Hematopoietic multipotent progenitor cell treated with erythropoietin and hydrocortisone succinate and interleukin-3 and kit ligand, for 4 days (in vitro differentiated cells): ENCODE data around the gene COL4A2.

Experiments used
- DNase-seq: peaks from one replicate; pipeline ENCODE4 v3.0.0-alpha.2; 2015

COL4A2 gene

DNA sequence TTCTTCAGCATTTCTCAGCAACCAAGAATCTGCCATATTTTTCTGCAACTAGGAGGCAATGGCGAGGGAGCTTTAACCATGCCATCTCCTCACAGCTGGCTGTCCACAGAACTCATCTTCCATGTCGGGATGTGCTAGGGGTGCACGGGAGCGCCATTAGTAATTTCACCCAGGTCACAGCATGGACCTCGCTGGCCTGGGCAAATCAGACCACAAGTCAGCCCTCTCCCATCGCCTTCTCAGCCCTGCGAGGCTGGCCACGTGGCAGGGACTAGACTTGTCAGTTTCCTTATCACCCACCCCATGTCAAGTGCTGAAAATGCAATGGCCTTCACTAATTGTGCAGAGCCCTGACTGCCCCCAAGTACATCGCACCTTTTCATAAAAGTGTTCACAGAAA is 15.8 kb upstream of the COL4A2 start:
- DNase-seq, result no peak

DNA sequence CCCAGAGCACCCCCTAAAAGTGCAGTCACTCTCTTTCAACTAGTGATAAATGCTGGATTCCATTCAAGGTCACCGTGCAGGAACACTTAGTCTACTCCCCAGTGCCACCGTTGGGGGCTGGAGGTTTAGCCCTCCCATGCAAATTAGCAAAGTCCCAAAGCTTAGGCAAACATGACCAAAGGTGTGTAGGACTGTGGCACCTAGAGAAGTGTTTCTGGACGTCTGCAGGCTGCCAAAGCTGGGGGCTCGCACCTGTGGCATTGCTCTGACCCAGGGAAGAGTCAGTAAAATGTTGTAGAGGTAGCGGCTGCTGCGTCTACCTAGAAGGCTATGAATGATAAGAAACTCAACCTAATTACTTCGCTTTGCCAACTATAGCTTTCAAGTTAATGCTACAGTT is 14.0 kb upstream of the COL4A2 start:
- DNase-seq, result no peak

GRCh38 chr13:110293649-110294048 is 13.4 kb upstream of the COL4A2 start:
- no peak for DNase-seq

GRCh38 chr13:110294146-110294545 is 12.9 kb upstream of the COL4A2 start:
- DNase-seq, result no peak

DNA sequence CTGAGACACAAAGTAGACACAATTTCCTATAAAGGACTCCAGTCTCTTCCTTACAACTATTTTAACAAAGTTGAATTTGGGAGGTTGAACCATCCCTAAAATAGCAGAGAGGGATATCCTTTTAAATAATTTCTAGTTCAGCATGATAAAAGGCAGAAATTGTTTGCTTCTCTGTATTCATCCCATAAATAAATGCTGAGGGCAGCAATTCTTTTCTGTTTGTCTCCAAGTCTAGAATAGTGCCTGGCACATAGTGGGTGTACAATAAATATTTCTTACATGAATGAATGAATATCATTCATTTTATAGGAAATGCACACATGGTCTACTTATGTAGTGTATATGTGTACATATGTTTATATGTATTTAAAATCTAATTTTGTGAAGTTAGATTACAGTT is 12.5 kb upstream of the COL4A2 start:
- DNase-seq, result no peak

DNA sequence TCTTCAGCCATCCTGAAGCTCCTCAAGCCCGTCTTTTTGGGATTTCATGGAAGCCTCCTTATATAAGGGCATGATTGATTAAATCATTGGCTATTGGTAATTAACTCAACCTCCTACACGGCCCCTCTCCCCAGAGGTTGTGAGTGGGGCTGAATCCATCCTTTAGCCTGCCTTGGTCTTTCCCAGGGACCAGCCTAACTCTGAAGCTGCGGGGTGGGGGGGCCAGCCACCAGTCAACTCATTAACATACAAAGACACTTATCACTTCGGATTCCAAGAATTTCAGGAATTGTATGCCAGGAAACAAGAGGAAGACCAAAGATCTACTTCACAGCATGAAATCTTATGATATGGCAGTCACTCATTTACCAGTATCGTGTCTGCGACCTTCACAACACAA is 10.1 kb upstream of the COL4A2 start:
- DNase-seq, result no peak

GRCh38 chr13:110297766-110298504 is 9.1 kb upstream of the COL4A2 start:
- DNase-seq, result peak; percentile 9

- DNase-seq, result peak; percentile 35
These were observed 8.4 kb upstream of the COL4A2 start for GRCh38 chr13:110298505-110299282.

DNA sequence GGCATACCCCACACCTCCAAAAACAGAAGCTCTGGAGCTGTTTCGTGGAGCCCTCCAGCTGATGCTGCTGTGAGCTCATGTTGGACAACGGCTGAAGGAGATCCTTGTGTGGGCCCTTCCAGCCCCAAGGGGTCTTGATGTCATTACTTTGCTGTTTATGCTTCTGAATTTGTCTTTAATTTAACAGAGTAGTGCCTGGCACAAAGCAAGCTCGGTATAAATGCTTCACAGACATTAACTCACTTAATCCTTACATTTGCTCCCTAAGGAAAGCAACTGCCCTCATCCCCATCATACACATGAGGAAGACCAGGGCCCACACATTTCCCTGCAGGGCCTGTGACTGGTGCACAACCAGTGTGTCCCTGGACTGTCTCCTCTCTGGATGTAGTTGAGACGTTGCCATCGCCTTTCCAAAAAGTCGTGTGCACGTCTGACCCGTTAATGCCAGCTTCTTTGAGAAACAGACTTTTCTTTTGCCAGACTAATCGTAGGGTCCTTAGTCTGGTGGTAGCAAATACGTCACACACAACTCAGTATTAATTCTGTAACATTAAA is 7.7 kb upstream of the COL4A2 start:
- no peak for DNase-seq

GRCh38 chr13:110300090-110300815 is 6.8 kb upstream of the COL4A2 start:
- DNase-seq, result no peak

GRCh38 chr13:110301083-110301482 is 6.0 kb upstream of the COL4A2 start:
- no peak for DNase-seq

- no peak for DNase-seq
These were observed 5.2 kb upstream of the COL4A2 start for GRCh38 chr13:110301606-110302553.

GRCh38 chr13:110302997-110303396 is 4.1 kb upstream of the COL4A2 start:
- no peak for DNase-seq

- no peak for DNase-seq
These were observed 3.4 kb upstream of the COL4A2 start for GRCh38 chr13:110303644-110304043.

DNA sequence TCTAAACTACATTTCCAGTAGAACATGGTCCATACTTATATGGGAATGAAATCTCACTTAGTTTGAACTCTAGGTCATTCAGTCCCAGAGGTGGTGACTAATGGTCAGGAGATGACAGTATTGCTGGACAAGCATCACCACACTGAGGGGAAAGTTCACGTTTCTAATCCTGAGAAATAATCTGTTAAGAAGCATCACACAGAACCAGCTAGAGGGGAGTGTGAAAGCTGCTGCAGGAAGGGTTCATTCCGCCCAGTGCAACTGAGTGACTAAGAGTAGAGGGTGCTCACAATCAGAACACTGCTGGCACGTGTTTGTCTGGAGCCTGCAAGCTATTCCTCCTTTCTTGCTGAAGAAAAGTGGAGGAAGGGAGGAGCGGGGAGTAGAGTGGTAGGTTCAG is 2.8 kb upstream of the COL4A2 start:
- DNase-seq, result no peak

DNA sequence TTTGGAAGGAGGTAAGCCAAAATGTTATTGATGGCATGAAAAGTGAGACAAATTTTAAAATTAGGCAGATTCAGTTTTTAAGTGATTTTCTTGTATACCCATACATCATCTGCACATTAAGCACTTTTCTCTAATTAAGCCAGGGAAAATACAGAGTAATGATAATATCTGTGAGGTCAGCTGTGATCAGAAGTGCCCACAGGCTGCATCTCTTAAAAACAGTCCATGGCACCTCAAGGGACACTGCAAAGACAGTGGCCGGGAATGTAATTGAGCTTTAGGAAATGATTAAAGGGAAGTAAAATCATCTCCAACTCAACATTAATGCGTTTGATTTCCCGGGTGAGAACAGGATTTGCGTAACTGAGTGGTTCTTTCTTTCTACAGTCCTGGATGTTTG is 2.1 kb upstream of the COL4A2 start:
- no peak for DNase-seq

DNA sequence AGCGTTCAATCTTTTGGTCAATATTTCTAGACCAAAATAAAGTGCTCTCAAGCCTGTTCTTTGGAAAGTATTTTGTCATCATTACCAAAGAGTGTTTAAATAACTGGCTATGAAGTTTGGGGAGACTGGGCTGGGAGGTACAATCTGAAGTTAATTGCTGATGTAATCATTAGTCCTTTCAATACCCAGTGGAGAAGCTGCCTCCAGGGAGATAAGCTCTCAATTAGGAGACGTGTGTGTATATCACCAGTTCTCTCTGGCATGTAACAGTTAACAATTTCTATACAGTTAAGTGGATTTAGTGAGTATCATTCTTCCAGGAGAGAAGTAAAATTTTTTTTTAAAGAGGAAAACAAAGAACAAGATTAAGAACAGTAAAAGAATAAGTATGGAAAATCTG is 1.5 kb upstream of the COL4A2 start:
- DNase-seq, result no peak

DNA sequence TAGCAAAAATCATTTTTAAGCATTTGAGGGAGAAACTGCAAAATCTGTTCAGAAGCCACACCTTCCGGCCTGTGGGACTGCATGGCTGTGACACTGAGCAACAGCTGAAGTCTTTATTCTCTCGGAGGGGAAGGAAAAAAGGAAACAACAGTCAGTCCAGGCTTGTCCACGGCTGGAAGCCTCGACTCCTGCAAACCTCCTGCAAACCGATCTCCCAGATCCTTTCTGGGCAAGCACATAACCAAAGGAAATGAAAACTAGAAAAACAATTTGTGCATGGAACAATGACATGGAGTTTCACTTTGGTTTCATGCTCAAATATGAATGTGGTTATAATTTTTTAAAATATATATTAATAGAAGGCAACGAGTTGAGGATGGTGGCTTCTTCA is 1.1 kb upstream of the COL4A2 start:
- DNase-seq, result peak; percentile 6

DNA sequence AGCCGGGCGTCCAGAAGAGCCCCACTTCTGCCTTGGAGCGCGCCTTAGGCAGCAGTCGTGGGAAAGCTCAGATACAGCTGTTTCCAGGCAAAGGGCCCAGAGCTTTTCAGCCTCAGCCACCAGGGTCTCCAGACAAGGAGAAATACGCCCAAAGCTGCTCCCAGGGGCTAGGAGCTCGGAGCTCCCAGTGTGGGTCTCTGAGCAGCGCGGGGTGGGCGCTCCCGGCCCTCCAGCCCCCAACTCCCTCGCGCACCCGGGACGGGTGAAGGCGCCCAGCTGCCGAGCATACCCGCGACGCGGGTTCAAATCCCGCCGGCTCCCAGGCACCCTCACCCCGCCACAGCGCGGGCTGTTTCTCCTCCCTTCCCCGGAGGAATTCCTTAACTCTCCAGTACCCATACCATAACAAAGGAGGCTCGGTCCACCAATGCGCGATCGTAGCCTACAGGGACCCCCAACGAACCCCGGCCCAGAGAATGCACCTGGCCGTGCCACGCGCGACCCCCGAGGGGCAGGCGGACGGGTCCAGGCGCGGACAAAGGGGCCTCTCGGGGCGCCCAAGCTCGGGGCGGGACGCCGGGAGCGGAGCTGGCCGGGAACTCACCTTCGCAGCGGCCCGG is 634 bp upstream of the COL4A2 start:
- peak; percentile 4 for DNase-seq

GRCh38 chr13:110307767-110308655 is 927 bp downstream of the COL4A2 start:
- peak; percentile 5 for DNase-seq
